DMS153 (cell line): ENCODE data around the gene MGME1.

Experiments used
- DNase-seq: peaks from one replicate; lab custom pipeline; 2025; lab: John Stamatoyannopoulos, UW

MGME1 gene

DNA sequence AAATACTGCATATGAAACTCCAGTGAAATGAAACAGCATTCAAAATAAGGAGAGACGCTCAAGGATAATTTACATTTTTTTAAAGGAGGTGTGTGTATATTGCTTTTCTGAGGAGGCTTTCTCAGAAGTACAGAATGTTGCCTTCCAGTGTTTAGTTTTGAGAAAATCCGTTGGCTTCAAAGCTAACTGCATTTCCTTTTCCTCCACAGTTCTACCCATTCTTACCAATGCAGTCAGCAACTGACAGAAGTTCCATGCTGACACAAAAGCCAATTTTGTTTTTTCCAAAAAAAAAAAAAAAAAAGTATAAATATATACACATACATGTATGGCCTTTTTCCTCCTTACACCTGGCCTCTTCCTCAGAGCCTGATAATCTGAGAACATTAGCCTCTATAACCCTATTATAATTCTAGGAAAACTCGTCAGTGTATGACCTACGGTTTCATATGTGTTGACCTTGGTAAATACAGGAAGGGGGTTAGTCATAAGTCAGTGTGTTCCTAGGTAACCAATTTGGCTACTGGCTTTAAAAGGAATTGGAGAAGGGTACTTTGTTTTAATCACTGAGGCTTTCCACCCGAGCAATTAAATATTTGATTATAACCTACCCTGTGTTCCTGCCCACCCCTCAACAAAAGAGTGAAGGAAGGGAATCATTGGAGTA, 24.2 kb downstream of the MGME1 start:
- no peak for DNase-seq

DNA sequence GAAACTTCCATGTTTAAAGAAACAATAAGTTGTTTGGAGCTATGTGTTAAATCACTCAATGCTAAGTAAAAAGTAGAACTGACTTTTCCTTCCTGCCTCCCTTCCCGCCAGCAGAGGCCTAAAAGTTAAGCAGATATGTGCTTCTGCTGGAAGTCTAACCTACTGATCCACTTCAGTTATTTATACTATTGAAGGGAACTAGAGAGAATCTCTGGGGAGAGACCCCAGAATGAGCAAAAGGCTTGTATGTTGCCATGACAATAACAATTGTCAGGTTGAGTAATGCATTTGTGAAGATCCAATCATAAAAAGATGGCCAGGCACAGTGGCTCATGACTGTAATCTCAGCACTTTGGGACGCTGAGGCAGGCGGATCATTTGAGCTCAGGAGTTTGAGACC, 24.7 kb downstream of the MGME1 start:
- DNase-seq, result no peak

- DNase-seq, result no peak
Observed at GRCh38 chr20:17995967-17996819, 27.4 kb downstream of the MGME1 start.

- DNase-seq, result no peak
Observed at GRCh38 chr20:17998446-17998845, 29.6 kb downstream of the MGME1 start.

GRCh38 chr20:17999566-17999965, 30.7 kb downstream of the MGME1 start:
- DNase-seq, result no peak

GRCh38 chr20:18001131-18001921, 32.5 kb downstream of the MGME1 start:
- DNase-seq, result no peak

- DNase-seq, result no peak
Observed at GRCh38 chr20:18003897-18004296, 35.1 kb downstream of the MGME1 start.

GRCh38 chr20:18004384-18005031, 35.7 kb downstream of the MGME1 start:
- no peak for DNase-seq

GRCh38 chr20:18005170-18005989, 36.6 kb downstream of the MGME1 start:
- DNase-seq, result no peak

- DNase-seq, result no peak
Observed at GRCh38 chr20:18005990-18006364, 37.2 kb downstream of the MGME1 start.

DNA sequence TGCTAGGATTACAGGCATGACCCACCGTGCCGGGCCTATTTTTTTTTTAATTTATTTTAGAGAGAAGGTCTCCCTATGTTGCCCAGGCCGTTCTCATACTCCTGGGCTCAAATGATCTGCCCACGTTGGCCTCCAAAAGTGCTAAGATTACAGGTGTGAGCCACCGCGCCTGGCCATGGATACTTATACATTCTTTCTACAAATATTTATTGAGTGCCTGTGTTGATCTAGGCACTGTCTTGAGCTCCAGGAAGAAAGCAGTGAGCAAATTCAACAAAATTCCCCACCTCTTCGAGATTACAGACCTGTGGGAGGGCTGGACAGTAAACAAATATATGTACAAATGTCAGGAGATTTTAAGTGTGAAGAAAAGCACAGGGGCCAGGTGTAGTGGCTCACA, 37.9 kb downstream of the MGME1 start:
- DNase-seq, result no peak

GRCh38 chr20:18007534-18008292, 38.9 kb downstream of the MGME1 start:
- DNase-seq, result no peak

- no peak for DNase-seq
Observed at GRCh38 chr20:18009116-18009515, 40.3 kb downstream of the MGME1 start.

- no peak for DNase-seq
Observed at GRCh38 chr20:18011482-18011881, 42.7 kb downstream of the MGME1 start.

DNA sequence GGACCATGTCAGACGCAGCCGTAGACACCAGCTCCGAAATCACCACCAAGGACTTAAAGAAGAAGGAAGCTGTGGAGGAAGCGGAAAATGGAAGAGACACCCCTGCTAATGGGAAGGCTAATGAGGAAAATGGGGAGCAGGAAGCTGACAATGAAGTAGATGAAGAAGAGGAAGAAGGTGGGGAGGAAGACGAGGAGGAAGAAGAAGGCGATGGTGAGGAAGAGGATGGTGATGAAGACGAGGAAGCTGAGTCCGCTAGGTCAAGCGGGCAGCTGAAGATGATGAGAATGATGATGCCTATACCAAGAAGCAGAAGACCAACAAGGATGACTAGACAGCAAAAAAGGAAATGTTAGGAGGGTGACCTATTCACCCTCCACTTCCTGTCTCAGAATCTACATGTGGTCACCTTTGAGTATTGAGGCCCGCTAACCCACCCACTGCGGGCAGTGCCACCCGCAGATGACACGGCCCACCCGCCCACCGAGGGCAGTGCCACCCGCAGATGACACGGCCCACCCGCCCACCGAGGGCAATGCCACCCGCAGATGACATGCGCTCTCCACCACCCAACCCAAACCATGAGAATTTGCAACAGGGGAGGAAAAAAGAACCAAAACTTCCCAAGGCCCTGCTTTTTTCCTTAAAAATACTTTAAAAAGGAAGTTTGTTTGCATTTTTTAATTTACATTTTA, 43.3 kb downstream of the MGME1 start:
- DNase-seq, result no peak

GRCh38 chr20:18012901-18013300, 44.1 kb downstream of the MGME1 start:
- DNase-seq, result no peak

- no peak for DNase-seq
Observed at GRCh38 chr20:18014411-18014810, 45.6 kb downstream of the MGME1 start.

DNA sequence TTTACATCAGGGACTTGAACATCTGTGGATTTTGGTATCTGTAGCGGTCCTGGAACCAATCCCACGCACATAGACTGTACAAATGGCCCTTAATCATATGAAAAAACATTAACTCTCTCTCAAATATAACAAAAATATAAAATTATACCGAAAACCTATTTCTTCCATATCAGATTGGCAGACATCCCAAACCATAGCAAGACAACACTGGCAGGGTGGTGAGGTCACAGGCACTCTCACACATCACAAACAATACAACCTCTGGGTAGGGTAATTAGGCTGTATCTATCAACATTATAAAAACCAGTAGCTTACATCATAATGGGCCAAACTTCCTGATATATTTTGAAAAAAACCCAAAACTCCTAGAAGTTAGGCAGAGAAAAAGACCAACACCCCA, 48.0 kb downstream of the MGME1 start:
- DNase-seq, result no peak

- DNase-seq, result no peak
Observed at GRCh38 chr20:18018100-18018499, 49.3 kb downstream of the MGME1 start.

GRCh38 chr20:18019068-18019467, 50.2 kb downstream of the MGME1 start:
- no peak for DNase-seq
